Mucosa of descending colon (tissue), 3 donors: ENCODE results near the gene WDR35. TPM values are rescaled to one million over a fixed set of nuclear protein-coding genes. Genes with fewer than 3 reads are reported as not detected.

Experiments
- ATAC-seq: fragments of 200-7000 bp; cut with Tn5 transposase; one replicate; pipeline ENCODE4 v1.9.1; 2020; ENCODE audit warnings: mild to moderate bottlenecking, moderate library complexity
- DNase-seq, 3 donors: peaks; one replicate each; pipeline ENCODE4 v3.0.0-alpha.2; 2020
- H3K36me3 ChIP-seq: fragments of 200-600 bp; one replicate; pipeline ENCODE4 v1.8.0; 2021; ENCODE audit warnings: low read depth, mild to moderate bottlenecking
- H3K4me1 ChIP-seq: fragments of 200-600 bp; one replicate; pipeline ENCODE4 v1.8.0; 2021; ENCODE audit warnings: low read depth, mild to moderate bottlenecking
- H3K4me3 ChIP-seq: fragments of 200-600 bp; one replicate; pipeline ENCODE4 v1.8.0; 2021; ENCODE audit warnings: mild to moderate bottlenecking
- H3K9me3 ChIP-seq: fragments of 200-600 bp; one replicate; pipeline ENCODE4 v1.8.0; 2021; ENCODE audit warnings: mild to moderate bottlenecking
- intact Hi-C, 2 donors: fragments of 100-400 bp; cut with DNase I in 1 of 2; cut with micrococcal nuclease in 1 of 2; formaldehyde crosslinking; loops; one replicate each; pipeline versions ENCODE4 v1.11.0 to v1.11.1; 2022; cut with DNase I, micrococcal nuclease
- total RNA-seq, 3 donors: library from RNA; stranded (reverse); fragmentation: NEBNext Ultra II Directional in 2 of 3; extraction: Animal tissue kit (Norgen Biotek cat#: 25700) in 2 of 3; gene quantifications; one replicate each; pipeline versions ENCODE4 v1.2.1 to v1.2.4, GENCODE V29; 2021 to 2023
- TF ChIP-seq, protein P1 (sequence below): fragments of 200-600 bp; IDR thresholded peaks from one replicate; pipeline ENCODE4 v1.8.0; 2022; ENCODE audit warnings: antibody characterized with exemption, mild to moderate bottlenecking
- donor health status: DM: no; HTN: no; CAD: no; lungs with moderate emphysema.
- donor health status: DM: no; HTN: no; CAD: no.
- donor health status: DM: no; HTN: yes; CAD: no.

WDR35 gene
- total RNA-seq, 3 donors from 2014 or later: 1.9 to 8.8 (median 2.7) TPM

GRCh38 chr2:20008703-20009102 lies 18.8 kb upstream of the WDR35 start:
- TF ChIP-seq, protein P1, sequence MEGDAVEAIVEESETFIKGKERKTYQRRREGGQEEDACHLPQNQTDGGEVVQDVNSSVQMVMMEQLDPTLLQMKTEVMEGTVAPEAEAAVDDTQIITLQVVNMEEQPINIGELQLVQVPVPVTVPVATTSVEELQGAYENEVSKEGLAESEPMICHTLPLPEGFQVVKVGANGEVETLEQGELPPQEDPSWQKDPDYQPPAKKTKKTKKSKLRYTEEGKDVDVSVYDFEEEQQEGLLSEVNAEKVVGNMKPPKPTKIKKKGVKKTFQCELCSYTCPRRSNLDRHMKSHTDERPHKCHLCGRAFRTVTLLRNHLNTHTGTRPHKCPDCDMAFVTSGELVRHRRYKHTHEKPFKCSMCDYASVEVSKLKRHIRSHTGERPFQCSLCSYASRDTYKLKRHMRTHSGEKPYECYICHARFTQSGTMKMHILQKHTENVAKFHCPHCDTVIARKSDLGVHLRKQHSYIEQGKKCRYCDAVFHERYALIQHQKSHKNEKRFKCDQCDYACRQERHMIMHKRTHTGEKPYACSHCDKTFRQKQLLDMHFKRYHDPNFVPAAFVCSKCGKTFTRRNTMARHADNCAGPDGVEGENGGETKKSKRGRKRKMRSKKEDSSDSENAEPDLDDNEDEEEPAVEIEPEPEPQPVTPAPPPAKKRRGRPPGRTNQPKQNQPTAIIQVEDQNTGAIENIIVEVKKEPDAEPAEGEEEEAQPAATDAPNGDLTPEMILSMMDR: no peak
- H3K36me3 ChIP-seq: no peaks in the 10 kb centered on the region
- peaks cover 9% of the 10 kb centered on the region for H3K4me1 ChIP-seq
- intact Hi-C loops: no loop called here
- H3K4me3 ChIP-seq: no peak overlapping the region
- peak in 1 of 3 donors; percentile 6 for DNase-seq
- no peaks in the 10 kb centered on the region for H3K9me3 ChIP-seq
- ATAC-seq: peak; percentile 19

DNA sequence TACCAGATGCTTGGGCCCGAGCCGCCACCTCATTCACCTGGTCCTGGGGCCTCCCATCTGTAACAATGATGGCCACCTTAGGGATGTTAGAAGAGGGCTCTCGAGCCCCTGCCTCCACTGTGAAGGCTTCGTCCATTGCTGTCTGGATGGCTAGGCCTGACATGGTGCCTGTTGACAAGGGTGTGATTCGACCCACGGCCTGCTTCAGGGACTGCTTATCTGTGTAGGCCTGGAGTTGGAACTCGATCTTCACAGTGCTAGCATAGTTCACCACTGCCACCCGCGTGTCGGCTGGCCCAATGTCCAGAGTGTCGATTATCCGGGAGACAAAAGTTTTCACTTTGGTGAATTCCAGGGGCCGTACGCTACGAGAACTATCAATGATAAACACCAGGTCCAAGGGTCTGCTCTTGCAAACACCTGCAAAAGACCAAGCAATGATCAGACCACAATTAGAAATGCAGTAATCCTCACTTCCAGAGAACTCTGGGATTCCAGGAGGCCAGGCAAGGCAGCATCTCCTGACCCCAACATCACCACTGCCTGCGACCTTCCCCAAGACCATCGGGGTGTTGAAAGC lies 16.1 kb upstream of the WDR35 start:
- H3K36me3 ChIP-seq: no peaks in the 10 kb centered on the region
- H3K4me3 ChIP-seq: no peak overlapping the region
- intact Hi-C loops: no loop called here
- no peaks in the 10 kb centered on the region for H3K4me1 ChIP-seq
- DNase-seq (no peak), ATAC-seq (no peak)
- H3K9me3 ChIP-seq: no peaks in the 10 kb centered on the region
- TF ChIP-seq, protein P1: no peak

DNA sequence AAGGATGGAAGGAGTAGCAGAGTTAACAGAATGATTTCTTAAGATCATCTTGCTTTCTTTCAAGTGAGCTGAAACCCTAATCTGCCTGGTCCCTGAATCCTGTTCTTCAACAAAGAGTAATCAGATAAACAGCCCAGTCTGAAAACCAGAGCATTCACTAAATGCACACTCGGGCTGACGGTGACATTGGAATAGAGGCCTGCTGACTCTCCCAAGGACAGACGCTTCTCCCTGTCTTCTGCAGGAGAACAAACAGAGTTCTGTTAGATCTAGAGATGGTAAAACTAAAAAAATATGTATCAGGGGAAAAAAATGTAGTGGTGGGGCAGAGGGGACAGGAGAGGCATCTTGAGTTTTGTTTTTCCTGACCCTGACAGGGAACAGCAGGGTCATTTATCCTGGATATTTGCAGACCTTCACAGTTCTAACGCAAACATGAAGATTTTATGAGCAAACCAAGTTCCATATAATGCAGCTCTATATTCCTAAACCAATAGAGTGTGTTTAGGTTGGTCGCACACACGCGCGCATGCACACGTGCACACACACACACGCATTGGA lies 15.2 kb upstream of the WDR35 start:
- Histone ChIP-seq H3K4me3 (no peak overlapping the region), H3K9me3 (no peaks in the 10 kb centered on the region), H3K36me3 (no peaks in the 10 kb centered on the region), H3K4me1 (no peaks in the 10 kb centered on the region)
- intact Hi-C loops: no loop called here
- no peak for ATAC-seq
- TF ChIP-seq, protein P1: no peak
- no peak for DNase-seq

DNA sequence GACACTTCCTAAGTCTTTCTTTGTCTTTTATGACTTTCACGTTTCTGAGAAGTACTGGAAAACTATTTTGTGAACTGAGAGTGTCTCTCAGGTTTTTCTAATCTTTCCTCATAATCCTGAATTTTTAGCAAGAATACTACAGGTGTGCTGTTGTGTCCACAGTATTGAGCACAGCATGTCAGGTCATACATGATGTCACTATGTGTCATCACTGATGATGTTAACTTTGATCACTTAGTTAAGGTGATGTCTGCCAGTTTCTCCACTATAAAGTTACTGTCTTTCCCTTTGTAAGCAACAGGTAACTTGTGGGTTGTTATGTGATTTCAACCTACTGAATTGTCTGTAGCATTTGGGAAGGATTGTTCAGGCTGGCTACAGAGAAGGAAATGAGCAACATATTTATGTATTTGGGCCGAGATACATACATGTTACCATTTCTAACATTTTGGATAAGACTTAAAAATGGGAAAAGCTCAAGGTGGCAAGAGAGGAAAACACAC lies 11.5 kb upstream of the WDR35 start:
- TF ChIP-seq, protein P1: no peak
- no peak overlapping the region for H3K4me3 ChIP-seq
- DNase-seq (no peak), ATAC-seq (no peak)
- H3K9me3 ChIP-seq: no peaks in the 10 kb centered on the region
- intact Hi-C loops: no loop called here
- H3K4me1 ChIP-seq: no peaks in the 10 kb centered on the region
- H3K36me3 ChIP-seq: no peaks in the 10 kb centered on the region

DNA sequence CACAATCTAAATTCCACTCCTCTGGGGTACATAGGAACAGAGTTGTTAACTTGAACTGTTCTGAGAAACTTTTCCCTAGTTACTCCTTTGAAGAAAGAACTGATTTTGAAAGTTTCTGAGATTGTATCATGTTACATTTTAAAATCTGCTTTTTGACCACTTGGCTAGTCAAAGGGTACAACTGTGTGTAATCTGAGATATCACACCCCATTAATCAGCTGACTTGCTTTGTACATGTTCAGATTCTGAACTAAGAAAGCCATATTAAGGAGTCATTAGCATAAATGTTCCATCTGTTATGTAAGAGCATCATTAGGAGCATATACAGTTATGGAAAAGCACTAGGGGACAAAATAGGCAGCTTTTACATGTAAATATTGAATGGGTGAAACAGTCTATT lies 3.8 kb upstream of the WDR35 start:
- ATAC-seq (no peak), DNase-seq (no peak)
- Histone ChIP-seq H3K4me3 (no peak overlapping the region), H3K4me1 (peaks cover 9% of the 10 kb centered on the region), H3K36me3 (no peaks in the 10 kb centered on the region), H3K9me3 (no peaks in the 10 kb centered on the region)
- TF ChIP-seq, protein P1: no peak
- intact Hi-C loops: no loop called here
